ENCODE results near the gene ANKRD34A. TPM values are rescaled to one million over a fixed set of nuclear protein-coding genes. Genes with fewer than 3 reads are reported as not detected.
A peak's percentile ranks its signal among the peaks of the same experiment; 100 is the strongest.
"Not testable (repeated sequence)": the region's sequence is repeated elsewhere in the genome, so short reads cannot be mapped to it uniquely, and the experiment has no call there.

Gene ANKRD34A
- total RNA-seq, 1 donor from 2014 or later = 0.59 TPM

DNA sequence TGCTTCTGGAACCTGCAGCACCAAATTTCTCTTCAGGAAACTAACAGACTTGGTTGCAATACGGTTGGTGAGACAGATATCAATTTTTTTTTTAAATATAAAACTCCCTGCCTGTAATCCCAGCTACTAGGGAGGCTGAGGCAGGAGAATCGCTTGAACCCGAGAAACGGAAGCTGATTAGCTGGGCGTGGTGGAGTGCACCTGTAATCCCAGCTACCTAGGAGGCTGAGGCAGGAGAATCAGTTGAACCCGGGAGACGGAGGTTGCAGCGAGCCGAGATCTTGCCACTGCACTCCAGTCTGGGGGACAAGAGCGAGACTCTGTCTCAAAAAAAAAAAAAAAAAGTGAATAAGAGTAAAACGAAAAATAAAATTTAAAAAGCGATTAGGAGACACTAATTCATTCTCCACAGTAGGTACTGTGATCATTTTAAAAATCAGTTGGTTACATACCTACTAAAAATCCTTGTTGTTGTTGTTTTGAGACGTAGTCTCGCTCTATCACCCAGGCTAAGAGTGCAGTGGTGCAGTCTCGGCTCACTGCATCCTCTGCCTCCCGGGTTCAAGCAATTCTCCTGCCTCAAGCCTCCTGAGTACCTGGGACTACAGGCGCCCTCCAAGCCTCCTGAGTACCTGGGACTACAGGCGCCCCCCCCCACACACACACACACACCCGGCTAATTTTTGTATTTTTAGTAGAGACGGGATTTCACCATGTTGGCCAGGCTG lies 36.3 kb downstream of the ANKRD34A start:
- no peaks in the 10 kb centered on the region for H3K36me3 Mint-ChIP-seq (ENCODE audit: unreplicated experiment)
- no peak overlapping the region for H3K27ac Mint-ChIP-seq (ENCODE audit: unreplicated experiment)
- TF ChIP-seq, protein P1, sequence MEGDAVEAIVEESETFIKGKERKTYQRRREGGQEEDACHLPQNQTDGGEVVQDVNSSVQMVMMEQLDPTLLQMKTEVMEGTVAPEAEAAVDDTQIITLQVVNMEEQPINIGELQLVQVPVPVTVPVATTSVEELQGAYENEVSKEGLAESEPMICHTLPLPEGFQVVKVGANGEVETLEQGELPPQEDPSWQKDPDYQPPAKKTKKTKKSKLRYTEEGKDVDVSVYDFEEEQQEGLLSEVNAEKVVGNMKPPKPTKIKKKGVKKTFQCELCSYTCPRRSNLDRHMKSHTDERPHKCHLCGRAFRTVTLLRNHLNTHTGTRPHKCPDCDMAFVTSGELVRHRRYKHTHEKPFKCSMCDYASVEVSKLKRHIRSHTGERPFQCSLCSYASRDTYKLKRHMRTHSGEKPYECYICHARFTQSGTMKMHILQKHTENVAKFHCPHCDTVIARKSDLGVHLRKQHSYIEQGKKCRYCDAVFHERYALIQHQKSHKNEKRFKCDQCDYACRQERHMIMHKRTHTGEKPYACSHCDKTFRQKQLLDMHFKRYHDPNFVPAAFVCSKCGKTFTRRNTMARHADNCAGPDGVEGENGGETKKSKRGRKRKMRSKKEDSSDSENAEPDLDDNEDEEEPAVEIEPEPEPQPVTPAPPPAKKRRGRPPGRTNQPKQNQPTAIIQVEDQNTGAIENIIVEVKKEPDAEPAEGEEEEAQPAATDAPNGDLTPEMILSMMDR (IDR thresholded peaks at IDR 0.05; ENCODE audit: partially characterized antibody, unreplicated experiment) = no peak
- H3K4me3 Mint-ChIP-seq (ENCODE audit: unreplicated experiment) = peak overlapping the region; percentile 63
- H3K27me3 Mint-ChIP-seq (ENCODE audit: unreplicated experiment) = no peaks in the 10 kb centered on the region
- DNase-seq = no peak
- H3K9me3 Mint-ChIP-seq (ENCODE audit: unreplicated experiment) = no peaks in the 10 kb centered on the region
- peaks cover 7% of the 10 kb centered on the region for H3K4me1 Mint-ChIP-seq (ENCODE audit: low read depth, unreplicated experiment)

DNA sequence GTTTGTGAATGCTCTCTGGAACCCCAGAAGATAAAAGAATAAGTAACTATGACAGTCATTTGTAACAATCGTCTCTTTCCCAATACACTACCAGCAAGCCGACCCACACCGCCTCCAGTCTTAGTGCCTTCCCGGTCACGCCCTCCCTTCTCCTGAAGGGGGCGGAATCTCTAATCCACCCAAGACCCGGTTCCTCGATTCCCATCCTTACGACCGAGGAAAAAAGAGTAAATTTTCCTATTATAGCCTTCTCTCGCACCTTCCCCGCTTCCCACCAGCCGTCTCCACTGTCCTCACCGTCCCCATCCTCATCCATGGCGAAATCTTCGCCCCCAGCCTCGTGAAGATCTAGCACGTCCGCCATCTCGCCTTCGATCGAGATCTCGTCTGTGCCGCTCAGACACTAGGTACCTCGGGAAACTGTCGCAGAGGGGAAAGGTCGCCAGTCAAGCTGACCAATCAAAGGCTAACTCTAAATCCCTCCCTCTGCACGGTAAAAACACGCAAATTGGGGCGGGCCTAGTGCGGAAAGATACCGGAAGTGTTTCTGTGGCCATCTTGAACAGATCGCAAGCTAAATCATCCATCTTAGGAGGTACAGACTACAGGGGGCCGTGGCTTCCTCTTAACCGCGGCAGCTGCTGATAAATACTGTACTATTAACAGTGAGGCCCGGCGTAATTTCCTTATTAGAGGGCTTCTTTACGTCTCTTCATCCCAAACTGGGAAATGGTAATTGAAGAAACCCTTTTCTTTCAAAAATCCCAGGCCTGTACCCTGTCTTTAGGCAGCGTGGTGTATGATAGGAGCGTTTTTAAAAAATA lies 37.1 kb downstream of the ANKRD34A start, which contains the start of gene RBM8A:
Gene RBM8A, minus strand, starts transcription at position 422 of the 824 bp plus-strand sequence. Its CDS starts 58 bp downstream, at position 364.
- Mint-ChIP-seq H3K36me3 (ENCODE audit: unreplicated experiment) (no peaks in the 10 kb centered on the region), H3K27me3 (ENCODE audit: unreplicated experiment) (no peaks in the 10 kb centered on the region)

DNA sequence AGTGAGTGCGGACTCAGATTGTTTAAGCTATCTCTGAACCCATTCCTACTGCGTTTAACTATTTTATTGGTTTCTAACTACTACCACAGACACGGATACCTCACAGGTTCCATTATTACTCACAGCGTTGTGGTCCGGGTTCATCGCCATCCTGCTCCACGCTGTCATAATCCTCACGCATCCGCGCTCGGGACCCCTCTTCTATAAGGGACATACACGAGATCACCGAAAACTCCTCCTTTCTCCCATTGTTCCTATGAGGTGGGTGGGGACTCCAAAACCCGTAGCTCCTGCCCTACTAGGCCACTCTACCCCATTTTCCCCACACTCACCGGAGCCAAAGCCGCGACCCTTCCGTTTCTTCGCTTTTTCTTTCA lies 37.7 kb downstream of the ANKRD34A start:
- Mint-ChIP-seq H3K4me3 (ENCODE audit: unreplicated experiment) (no peak overlapping the region), H3K9me3 (ENCODE audit: unreplicated experiment) (no peaks in the 10 kb centered on the region), H3K36me3 (ENCODE audit: unreplicated experiment) (no peaks in the 10 kb centered on the region), H3K4me1 (ENCODE audit: low read depth, unreplicated experiment) (peaks cover 7% of the 10 kb centered on the region), H3K27me3 (ENCODE audit: unreplicated experiment) (no peaks in the 10 kb centered on the region), H3K27ac (ENCODE audit: unreplicated experiment) (no peak overlapping the region)
- TF ChIP-seq, protein P1 (IDR thresholded peaks at IDR 0.05; ENCODE audit: partially characterized antibody, unreplicated experiment) = no peak
- DNase-seq = no peak

More for the DNA sequence above, 37.1 kb downstream of the ANKRD34A start, which contains the start of gene RBM8A:
- no peak within 1 kb of the TSS for H3K27ac Mint-ChIP-seq (ENCODE audit: unreplicated experiment)
- peak within 1 kb of the TSS; percentile 63 for H3K4me3 Mint-ChIP-seq (ENCODE audit: unreplicated experiment)
- H3K4me1 Mint-ChIP-seq (ENCODE audit: low read depth, unreplicated experiment) = peaks cover 7% of the 10 kb centered on the region
- no peaks in the 10 kb centered on the region for H3K9me3 Mint-ChIP-seq (ENCODE audit: unreplicated experiment)
- DNase-seq = peak; percentile 85
- TF ChIP-seq, protein P1 (IDR thresholded peaks at IDR 0.05; ENCODE audit: partially characterized antibody, unreplicated experiment) = peak; percentile 75

DNA sequence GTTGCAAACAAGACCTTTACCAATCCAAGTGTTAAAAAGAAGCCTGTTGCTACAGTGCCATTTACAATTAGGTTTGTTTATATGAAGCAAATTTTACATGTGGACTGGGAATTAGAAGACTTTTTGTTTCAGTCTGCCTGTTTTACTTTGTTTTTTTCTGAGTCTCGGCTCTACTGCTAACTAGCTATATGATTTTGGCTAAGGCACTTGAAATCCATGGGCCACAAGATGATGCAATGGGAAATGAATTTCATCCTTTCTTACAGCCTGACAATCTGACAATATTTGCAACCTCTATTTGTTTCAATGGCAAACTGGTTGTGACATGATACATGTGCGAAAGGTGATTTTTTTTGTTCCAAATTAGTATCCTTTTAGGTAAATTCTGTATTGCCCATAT lies 42.1 kb downstream of the ANKRD34A start:
- DNase-seq = no peak
- no peaks in the 10 kb centered on the region for H3K9me3 Mint-ChIP-seq (ENCODE audit: unreplicated experiment)
- peaks cover 2% of the 10 kb centered on the region for H3K27me3 Mint-ChIP-seq (ENCODE audit: unreplicated experiment)
- no peak overlapping the region for H3K27ac Mint-ChIP-seq (ENCODE audit: unreplicated experiment)
- TF ChIP-seq, protein P1 (IDR thresholded peaks at IDR 0.05; ENCODE audit: partially characterized antibody, unreplicated experiment) = no peak
- H3K4me1 Mint-ChIP-seq (ENCODE audit: low read depth, unreplicated experiment) = peaks cover 13% of the 10 kb centered on the region
- no peak overlapping the region for H3K4me3 Mint-ChIP-seq (ENCODE audit: unreplicated experiment)
- no peaks in the 10 kb centered on the region for H3K36me3 Mint-ChIP-seq (ENCODE audit: unreplicated experiment)

DNA sequence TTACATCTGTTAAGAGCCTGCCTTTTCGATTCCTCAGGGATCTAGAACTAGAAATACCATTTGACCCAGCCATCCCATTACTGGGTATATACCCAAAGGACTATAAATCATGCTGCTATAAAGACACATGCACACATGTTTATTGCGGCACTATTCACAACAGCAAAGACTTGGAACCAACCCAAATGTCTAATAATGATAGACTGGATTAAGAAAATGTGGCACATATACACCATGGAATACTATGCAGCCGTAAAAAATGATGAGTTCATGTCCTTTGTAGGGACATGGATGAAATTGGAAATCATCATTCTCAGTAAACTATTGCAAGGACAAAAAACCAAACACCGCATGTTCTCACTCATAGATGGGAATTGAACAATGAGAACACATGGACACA lies 44.1 kb downstream of the ANKRD34A start:
- not testable (repeated sequence) for H3K9me3 Mint-ChIP-seq (ENCODE audit: unreplicated experiment); H3K4me1 Mint-ChIP-seq (ENCODE audit: low read depth, unreplicated experiment); H3K27me3 Mint-ChIP-seq (ENCODE audit: unreplicated experiment); H3K27ac Mint-ChIP-seq (ENCODE audit: unreplicated experiment); DNase-seq; H3K36me3 Mint-ChIP-seq (ENCODE audit: unreplicated experiment)
- H3K4me3 Mint-ChIP-seq (ENCODE audit: unreplicated experiment) = peak overlapping the region; percentile 49

Measured in glutamatergic neuron (in vitro differentiated cells).